K562 (cell line): Measurements from ENCODE around the gene IRX5.

ENCODE experiments used
- BCLAF1 ChIP-seq, 2 experiments: fragments of 450-650 bp in 1 of 2; IDR thresholded peaks; 2 replicates each; pipeline ENCODE4 v1.6.1; 2011 to 2017; ENCODE audit warnings: low read depth in 2 of 2, antibody characterized with exemption in 1 of 2, borderline replicate concordance in 1 of 2, low read length in 1 of 2, mild to moderate bottlenecking in 1 of 2, mixed read lengths in 1 of 2; ENCODE audit not compliant: control insufficient read depth in 1 of 2
- CBX8 ChIP-seq: fragments of 200-600 bp; sonication (generic); IDR thresholded peaks from 2 replicates; pipeline ENCODE4 v1.6.1; 2012; ENCODE audit warnings: borderline replicate concordance, mixed run types, low read depth, mild to moderate bottlenecking, moderate library complexity, mixed read lengths, low read length, control low read depth, inconsistent platforms; ENCODE audit not compliant: poor library complexity, severe bottlenecking; ENCODE audit errors: extremely low read depth
- CTCF ChIP-seq, 3 experiments: IDR thresholded peaks in 2 of 3; conservative IDR thresholded peaks in 1 of 3; 2 replicates each; pipeline ENCODE4 v1.5.1; 2011 to 2012; ENCODE audit warnings: low read length in 3 of 3, mild to moderate bottlenecking in 3 of 3, control low read depth in 2 of 3, improper control_type of control experiment in 1 of 3, inconsistent platforms in 1 of 3, low read depth in 1 of 3, mixed read lengths in 1 of 3, moderate library complexity in 1 of 3; ENCODE audit not compliant: insufficient read depth in 2 of 3
- E2F6 ChIP-seq, 2 experiments: IDR thresholded peaks; 2 replicates each; pipeline ENCODE4 v1.6.1; 2011; ENCODE audit warnings: borderline replicate concordance in 1 of 2, control low read depth in 1 of 2, low read depth in 1 of 2, low read length in 1 of 2, mild to moderate bottlenecking in 1 of 2, mixed read lengths in 1 of 2, moderate library complexity in 1 of 2; ENCODE audit not compliant: insufficient read depth in 1 of 2, insufficient read length in 1 of 2, poor library complexity in 1 of 2, severe bottlenecking in 1 of 2; ENCODE audit errors: extremely low read depth in 1 of 2
- ERF ChIP-seq: fragments of 450-650 bp; formaldehyde crosslinking; IDR thresholded peaks from 2 replicates; pipeline ENCODE4 v1.4.0; 2020; ENCODE audit warnings: mild to moderate bottlenecking, mixed read lengths
- GABPA ChIP-seq: fragments of 200-800 bp; sonication (Bioruptor generic); conservative IDR thresholded peaks from 2 replicates; pipeline ENCODE4 v1.6.1; 2016; ENCODE audit warnings: low read depth, missing genetic modification characterization, missing compliant biosample characterization
- JUNB ChIP-seq: fragments of 450-650 bp; formaldehyde crosslinking; conservative IDR thresholded peaks from 2 replicates; pipeline ENCODE4 v1.4.0; 2020; ENCODE audit warnings: mild to moderate bottlenecking
- MTA3 ChIP-seq: fragments of 450-650 bp; formaldehyde crosslinking; IDR thresholded peaks from 2 replicates; pipeline ENCODE4 v1.6.1; 2017; ENCODE audit warnings: mild to moderate bottlenecking, borderline replicate concordance
- NR1H2 ChIP-seq: sonication (generic); formaldehyde crosslinking; IDR thresholded peaks from 2 replicates; pipeline ENCODE4 v1.4.0; 2020; ENCODE audit warnings: mild to moderate bottlenecking, missing genetic modification reagents
- TSHZ1 ChIP-seq: fragments of 250-450 bp; sonication (Bioruptor Pico); IDR thresholded peaks from 2 replicates; pipeline ENCODE4 v1.4.0; 2020; ENCODE audit warnings: mild to moderate bottlenecking, moderate library complexity
- ZNF274 ChIP-seq: IDR thresholded peaks from 2 replicates; pipeline ENCODE4 v1.6.1; 2011; ENCODE audit warnings: low read depth, mild to moderate bottlenecking, low read length, moderate library complexity, borderline replicate concordance

- TF ChIP-seq E2F6 (IDR thresholded peaks at IDR 0.05; ENCODE audit: borderline replicate concordance in 1 of 2, extremely low read depth in 1 of 2, insufficient read depth in 1 of 2, insufficient read length in 1 of 2, low read depth in 1 of 2, low read length in 1 of 2, poor library complexity in 1 of 2, severe bottlenecking in 1 of 2) = no peak
- no peak for TF ChIP-seq MTA3
- no peak for TF ChIP-seq BCLAF1 (IDR thresholded peaks at IDR 0.05; ENCODE audit: borderline replicate concordance in 1 of 2, control insufficient read depth in 1 of 2, low read depth in 2 of 2, low read length in 1 of 2)
- TF ChIP-seq ZNF274 = no peak
- TF ChIP-seq CTCF (IDR thresholded peaks at IDR 0.05 in 2 of 3, conservative IDR thresholded peaks at IDR 0.05 in 1 of 3; ENCODE audit: insufficient read depth in 2 of 3, low read depth in 1 of 3, low read length in 3 of 3) = no peak
- no peak for TF ChIP-seq CBX8
- TF ChIP-seq GABPA = no peak
- TF ChIP-seq JUNB (CRISPR knock-in tag) = no peak
- no peak for TF ChIP-seq NR1H2 (CRISPR knock-in tag)
- TF ChIP-seq TSHZ1 (CRISPR knock-in tag) = no peak
- TF ChIP-seq ERF (CRISPR knock-in tag) = no peak
Observed at GRCh38 chr16:54964239-54964638, 33.6 kb downstream of the IRX5 start.
